Measurements from ENCODE around the gene LAMB4.
"Not testable (repeated sequence)": the region's sequence is repeated elsewhere in the genome, so short reads cannot be mapped to it uniquely, and the experiment has no call there.

GRCh38 chr7:108033309-108033708, 96.9 kb downstream of the LAMB4 start:
- not testable (repeated sequence) for TF ChIP-seq CTCF (IDR thresholded peaks at IDR 0.05); EZH2 (IDR thresholded peaks at IDR 0.05; ENCODE audit: borderline replicate concordance, insufficient read depth, low read depth, low read length, poor library complexity, severe bottlenecking)
